Stimulated activated CD4-positive, alpha-beta T cell treated with anti-CD3 and anti-CD28 coated beads, Interleukin-15, amount 100 ng/mL, for 1 hour (primary cell): Measurements from ENCODE around the gene WNT4.

Source experiments
- DNase-seq, 2 donors: peaks; one replicate each; pipeline ENCODE4 v3.0.0-alpha.2; 2020; ENCODE audit warnings: low read depth in 1 of 2, low spot score in 1 of 2

WNT4 gene

DNA sequence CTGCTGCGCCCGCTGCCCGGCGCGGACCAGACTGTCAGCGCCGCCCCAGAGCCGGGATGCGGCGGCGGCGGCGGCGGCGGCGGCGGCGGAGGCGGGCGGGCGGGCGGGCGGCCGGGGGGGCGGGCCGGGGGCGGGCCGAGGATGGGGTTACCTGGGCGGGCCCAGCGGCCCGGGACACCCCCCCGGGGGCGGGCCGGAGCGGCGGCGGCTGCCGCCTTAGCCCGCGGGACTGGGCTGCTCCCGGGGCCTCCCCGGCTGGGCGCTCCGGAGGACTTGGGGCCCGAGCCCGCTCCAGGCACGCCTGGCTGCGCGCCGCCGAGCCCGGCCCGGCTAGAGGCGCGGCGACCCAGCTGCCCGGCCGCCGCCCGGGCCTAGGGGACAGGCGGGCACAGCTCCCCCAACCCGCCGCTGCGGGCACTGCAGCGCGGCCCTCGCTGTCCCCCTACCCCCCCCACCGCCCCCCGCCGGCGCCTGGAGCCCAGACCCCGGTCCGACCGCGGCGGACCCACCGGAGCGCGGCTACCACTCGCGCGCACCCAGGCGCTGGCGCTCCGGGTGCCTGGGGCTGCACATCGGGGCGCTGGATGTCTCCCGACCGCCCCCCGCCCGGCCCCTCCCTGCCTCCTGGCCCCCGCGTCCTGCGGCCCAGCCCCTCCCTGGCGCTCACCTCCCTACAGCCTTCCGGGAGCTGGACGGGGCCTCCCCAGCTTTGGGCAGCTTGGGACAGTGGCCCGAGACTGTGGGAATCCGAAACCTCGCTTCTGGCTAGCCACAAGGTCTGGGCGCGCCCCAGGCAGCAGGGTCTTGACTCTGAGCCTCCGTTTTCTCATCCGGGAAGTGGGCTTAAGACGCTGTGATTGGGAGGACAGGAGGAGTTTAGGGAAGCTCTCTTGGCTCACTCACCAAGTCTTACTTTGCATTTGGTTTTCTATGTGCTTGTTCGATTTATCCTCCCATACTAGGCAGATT is at the start of gene WNT4:
Gene WNT4, minus strand, starts transcription at position 33 of the 969 bp plus-strand sequence. CDS start 175 bp downstream, outside the sequence.
- DNase-seq: peak in 1 of 2 donors; percentile 14

DNA sequence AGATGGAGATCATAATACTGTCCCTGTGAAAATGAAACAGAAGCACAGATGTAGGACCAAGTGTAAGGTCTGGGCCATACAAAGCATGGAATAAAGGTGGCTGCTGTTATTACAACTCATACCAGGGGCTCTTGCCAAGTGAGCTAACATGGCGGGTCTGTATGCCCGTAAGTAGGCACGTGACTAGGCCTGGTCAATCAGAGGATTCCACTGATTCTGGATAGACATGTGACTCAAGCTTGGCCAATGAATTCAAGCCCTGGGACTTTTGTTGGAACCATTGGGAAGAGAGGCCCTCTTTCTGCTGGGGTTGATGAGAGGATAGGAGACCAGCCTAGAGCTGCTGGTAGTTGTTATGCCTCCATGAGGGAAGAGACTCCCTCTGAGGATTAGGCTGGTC is 47.8 kb upstream of the WNT4 start:
- no peak for DNase-seq

GRCh38 chr1:22190251-22190650 is 47.4 kb upstream of the WNT4 start:
- no peak for DNase-seq

GRCh38 chr1:22189619-22190018 is 46.7 kb upstream of the WNT4 start:
- DNase-seq: no peak

GRCh38 chr1:22188914-22189313 is 46.0 kb upstream of the WNT4 start:
- DNase-seq: no peak

DNA sequence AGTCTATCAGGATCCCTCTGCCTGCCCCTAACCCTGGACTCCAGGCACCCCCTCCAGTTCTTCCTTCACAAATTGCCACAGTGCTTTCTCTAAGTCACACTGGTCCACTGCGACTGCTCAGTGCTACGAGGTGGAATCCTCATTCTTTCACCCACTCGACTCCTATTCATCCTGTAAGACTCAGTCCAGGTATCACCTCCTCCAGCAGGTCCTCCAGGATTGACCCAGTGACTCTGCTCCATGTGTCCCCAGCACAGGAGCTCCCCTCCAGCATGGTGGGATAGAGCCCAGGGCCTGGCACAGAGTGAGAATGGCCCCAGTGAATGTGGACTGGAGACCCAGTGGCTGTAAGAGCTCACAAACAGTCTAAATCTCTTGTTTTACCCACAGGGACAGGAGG is 45.5 kb upstream of the WNT4 start:
- no peak for DNase-seq

- DNase-seq: no peak
Observed at GRCh38 chr1:22186311-22186710, 43.4 kb upstream of the WNT4 start.

DNA sequence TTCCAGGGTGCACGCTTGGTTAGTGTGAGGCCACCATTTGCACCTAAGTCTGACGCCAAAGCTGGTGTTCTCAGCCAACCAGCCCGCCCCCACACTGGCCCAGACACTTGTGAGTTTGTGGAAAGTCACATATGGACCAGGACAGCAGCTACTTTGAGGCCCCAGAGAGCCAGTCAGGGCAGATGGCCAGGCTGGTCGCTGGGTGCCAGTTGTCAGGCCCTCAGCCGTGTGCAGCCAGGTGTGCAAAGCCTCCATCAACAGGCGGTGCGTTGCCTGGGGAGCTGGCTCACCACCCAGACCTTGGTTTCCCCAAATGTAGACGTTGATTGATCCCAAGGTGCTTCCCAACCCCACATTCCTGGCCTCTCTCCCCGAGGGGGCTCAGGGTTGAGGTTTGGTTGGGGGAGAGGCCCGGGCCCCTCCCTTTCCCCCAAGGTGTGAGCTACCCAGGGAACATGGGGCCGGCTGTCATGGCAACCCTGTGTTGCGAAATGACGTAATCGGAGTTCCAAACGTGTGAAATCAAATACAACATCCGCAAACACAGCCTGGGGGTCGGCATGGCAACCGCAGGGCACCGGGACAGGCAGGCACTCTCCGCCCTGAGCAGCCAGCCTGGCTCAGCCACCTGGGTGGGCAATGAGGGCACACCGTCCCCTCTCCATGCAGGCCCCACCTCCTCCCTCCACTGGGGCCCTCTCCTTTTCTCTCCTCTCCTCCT is 42.2 kb upstream of the WNT4 start:
- DNase-seq: no peak

- DNase-seq: no peak
Observed at GRCh38 chr1:22184454-22184853, 41.6 kb upstream of the WNT4 start.

DNA sequence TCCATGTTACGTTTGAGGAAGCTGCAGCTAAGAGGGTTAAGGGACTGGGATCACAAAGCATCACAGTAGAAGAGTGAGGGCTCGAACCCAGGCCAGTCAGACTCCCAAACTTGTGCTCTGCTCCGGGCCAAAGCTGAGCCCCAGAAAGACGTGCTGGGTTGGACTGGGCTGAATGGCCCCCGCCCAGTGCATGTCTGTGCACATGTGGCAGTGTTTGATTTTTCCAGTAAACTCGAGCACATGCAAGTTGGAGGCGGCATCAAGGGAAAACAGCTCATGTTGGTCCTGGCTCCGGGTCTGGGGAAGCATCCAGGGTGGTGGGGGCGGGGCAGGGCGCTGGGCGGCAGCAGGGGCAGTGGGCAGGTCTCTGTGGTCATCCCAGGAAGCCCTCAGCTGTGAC is 39.8 kb upstream of the WNT4 start:
- no peak for DNase-seq

- DNase-seq: no peak
Observed at GRCh38 chr1:22179197-22179803, 36.4 kb upstream of the WNT4 start.

GRCh38 chr1:22177354-22178003 is 34.6 kb upstream of the WNT4 start:
- DNase-seq: no peak

DNA sequence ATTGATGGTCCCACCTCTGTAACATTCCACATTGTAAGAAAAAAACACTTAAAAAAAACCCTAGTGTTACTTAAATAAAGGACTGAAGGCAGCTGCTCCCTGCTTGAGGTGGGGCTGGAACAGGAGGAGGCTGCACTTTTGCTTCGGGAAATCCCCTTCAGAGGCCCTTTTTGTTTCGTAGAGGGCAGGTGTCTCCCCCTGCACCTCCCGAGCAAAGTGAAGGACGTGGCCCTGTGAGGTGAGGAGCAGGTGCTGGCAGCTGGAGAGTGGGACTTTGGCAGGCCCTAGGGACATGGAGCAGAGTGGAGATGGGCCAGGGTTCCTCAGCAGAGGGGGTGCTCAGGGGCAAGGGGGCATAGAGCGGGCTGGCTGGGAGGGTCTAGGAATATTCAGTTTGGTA is 33.4 kb upstream of the WNT4 start:
- DNase-seq: peak in 1 of 2 donors; percentile 6

GRCh38 chr1:22174446-22175220 is 31.7 kb upstream of the WNT4 start:
- no peak for DNase-seq

DNA sequence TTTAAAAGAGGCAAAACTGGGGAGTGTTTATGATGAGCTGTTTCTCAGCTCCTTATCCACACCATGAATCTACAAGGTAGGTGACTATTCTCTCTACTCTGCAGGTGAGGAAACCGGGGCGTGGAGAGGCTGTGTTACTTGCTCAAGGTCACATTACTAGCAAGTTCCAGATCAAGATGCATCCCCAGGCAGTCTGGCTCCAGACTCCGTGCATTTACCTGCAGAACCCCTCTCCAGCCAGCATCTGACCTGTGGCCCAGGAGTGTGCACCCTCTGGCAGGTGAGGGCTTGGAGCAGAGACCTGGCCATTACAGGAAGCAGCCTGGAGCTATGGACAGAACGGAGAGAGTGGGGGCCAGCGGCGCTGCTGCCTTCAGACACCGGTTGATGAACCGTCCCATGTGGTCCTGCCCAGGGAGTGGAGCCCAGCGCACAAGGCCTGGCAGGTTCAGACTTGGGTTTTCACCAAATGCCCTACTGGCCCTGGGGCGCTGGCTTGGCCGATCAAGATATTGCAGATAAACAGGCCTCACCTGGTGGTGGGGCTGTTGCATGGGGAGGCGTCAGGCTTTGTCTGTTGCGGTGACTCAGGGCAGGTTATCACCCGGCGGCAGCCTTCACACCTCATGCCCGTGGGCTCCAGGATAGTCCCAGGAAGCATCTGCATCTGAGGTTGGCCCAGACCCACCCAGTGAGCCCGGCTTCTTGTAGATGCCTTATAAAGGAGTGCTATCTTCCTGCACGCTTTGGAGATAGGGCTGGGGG is 29.2 kb upstream of the WNT4 start:
- no peak for DNase-seq

GRCh38 chr1:22169816-22170215 is 26.9 kb upstream of the WNT4 start:
- no peak for DNase-seq

DNA sequence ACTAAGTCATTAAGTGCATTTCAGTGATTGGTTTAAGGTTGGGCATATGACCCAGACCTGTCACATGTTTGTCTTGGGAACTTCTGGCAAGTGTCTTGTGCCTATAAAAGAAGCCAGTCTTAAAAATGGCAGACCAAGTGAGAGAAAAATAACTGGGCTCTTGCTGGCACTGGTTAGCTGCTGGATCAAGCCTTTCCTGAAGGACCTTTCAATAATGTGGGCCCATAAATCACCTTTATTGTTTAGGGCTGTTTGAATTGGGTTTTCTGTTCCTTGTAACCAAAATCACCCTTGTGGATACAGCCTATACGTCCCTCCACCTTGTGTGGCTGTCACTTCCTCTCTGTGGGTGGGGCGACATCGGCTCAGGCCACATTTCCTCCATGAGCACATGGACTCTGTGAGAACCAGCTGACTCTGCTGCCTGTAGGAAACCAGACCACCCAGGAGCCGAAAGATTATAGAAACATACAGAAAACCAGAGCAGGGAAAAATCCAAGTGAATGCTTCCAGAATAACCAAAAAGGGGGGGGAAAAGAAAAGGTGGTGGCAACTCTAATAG is 25.6 kb upstream of the WNT4 start:
- no peak for DNase-seq

- no peak for DNase-seq
Observed at GRCh38 chr1:22166439-22166838, 23.5 kb upstream of the WNT4 start.
